Progenitor cell of endocrine pancreas (in vitro differentiated cells): ENCODE results near the gene KIF16B. TPM values are rescaled to one million over a fixed set of nuclear protein-coding genes. Genes with fewer than 3 reads are reported as not detected.

Experiments
- DNase-seq: peaks from one replicate; pipeline ENCODE4 v3.0.0; 2021; ENCODE audit warnings: low spot score; ENCODE audit not compliant: unreplicated experiment
- H3K27ac Mint-ChIP-seq: 2 replicates; pipeline ENCODE4 v1.8.0; 2021; ENCODE audit warnings: mild to moderate bottlenecking, moderate library complexity, mixed read lengths
- H3K27me3 Mint-ChIP-seq: 2 replicates; pipeline ENCODE4 v1.8.0; 2021; ENCODE audit warnings: mixed read lengths
- H3K36me3 Mint-ChIP-seq: 2 replicates; pipeline ENCODE4 v1.8.0; 2022; ENCODE audit warnings: mixed read lengths; ENCODE audit not compliant: insufficient read depth
- H3K4me1 Mint-ChIP-seq: 2 replicates; pipeline ENCODE4 v1.8.0; 2021; ENCODE audit warnings: low read depth, mixed read lengths
- H3K4me3 Mint-ChIP-seq: 2 replicates; pipeline ENCODE4 v1.8.0; 2021; ENCODE audit warnings: low read depth, mild to moderate bottlenecking, moderate library complexity, mixed read lengths
- H3K9me3 Mint-ChIP-seq: 2 replicates; pipeline ENCODE4 v1.8.0; 2021; ENCODE audit warnings: low read depth, mixed read lengths
- total RNA-seq: library from RNA; stranded (reverse); gene quantifications from 2 replicates; pipeline ENCODE4 v1.2.1, GENCODE V29; 2021
- TF ChIP-seq, protein P1 (sequence below): fragments of 200-600 bp; sonication (generic); IDR thresholded peaks from one replicate; pipeline ENCODE4 v1.5.0; 2021; ENCODE audit warnings: antibody characterized with exemption, mild to moderate bottlenecking; ENCODE audit not compliant: unreplicated experiment

The KIF16B gene
- total RNA-seq, 1 donor from 2014 or later, result 10.8 TPM

DNA sequence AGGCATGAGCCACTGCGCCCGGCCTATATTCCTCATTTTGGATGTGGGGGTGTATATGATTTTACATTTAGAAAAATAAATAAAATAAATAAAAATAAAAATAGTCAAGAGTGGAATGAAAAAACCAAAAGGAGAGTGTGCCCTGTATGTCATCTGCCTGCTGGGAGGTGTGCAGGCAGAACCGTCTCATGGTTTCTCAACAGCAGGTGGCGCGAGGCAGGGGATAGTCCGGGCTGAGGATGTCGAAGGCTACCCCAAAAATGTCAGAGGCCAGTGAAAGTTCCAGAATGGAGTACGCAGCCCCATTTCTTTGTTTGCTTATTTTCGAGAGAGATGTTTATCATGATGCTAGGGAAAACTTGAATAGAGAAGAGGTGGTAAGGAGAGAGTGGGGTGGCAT, 16.4 kb upstream of the KIF16B start:
- DNase-seq, result no peak
- TF ChIP-seq, protein P1, sequence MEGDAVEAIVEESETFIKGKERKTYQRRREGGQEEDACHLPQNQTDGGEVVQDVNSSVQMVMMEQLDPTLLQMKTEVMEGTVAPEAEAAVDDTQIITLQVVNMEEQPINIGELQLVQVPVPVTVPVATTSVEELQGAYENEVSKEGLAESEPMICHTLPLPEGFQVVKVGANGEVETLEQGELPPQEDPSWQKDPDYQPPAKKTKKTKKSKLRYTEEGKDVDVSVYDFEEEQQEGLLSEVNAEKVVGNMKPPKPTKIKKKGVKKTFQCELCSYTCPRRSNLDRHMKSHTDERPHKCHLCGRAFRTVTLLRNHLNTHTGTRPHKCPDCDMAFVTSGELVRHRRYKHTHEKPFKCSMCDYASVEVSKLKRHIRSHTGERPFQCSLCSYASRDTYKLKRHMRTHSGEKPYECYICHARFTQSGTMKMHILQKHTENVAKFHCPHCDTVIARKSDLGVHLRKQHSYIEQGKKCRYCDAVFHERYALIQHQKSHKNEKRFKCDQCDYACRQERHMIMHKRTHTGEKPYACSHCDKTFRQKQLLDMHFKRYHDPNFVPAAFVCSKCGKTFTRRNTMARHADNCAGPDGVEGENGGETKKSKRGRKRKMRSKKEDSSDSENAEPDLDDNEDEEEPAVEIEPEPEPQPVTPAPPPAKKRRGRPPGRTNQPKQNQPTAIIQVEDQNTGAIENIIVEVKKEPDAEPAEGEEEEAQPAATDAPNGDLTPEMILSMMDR, result no peak

DNA sequence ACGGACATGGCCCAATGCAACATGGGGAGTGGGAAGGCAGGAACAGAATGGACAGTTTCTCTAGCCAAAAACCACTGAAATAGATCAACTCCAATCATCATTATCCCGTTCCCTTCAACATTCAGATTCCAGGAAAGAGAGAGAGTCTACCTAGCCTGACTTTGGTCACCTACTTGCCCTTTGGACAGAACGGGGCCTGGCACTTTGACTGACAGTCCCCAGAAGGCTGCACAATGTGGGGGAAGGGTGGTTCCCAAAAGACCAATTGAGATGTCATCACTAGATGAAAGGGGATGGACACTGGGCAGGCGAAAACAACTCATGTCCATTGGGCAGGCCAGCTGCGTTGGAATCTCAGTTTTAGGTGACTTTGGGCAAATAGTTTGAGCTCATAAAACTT, 15.0 kb upstream of the KIF16B start:
- no peak for DNase-seq
- Mint-ChIP-seq H3K9me3 (no peaks in the 10 kb centered on the region), H3K27me3 (peaks cover 3% of the 10 kb centered on the region), H3K4me1 (peaks cover 4% of the 10 kb centered on the region), H3K4me3 (no peak overlapping the region), H3K27ac (peak overlapping the region; percentile 4), H3K36me3 (no peaks in the 10 kb centered on the region)
- TF ChIP-seq, protein P1, result no peak

More for the DNA sequence above, 16.4 kb upstream of the KIF16B start:
- peaks cover 4% of the 10 kb centered on the region for H3K4me1 Mint-ChIP-seq
- H3K27me3 Mint-ChIP-seq, result peaks cover 8% of the 10 kb centered on the region
- H3K27ac Mint-ChIP-seq, result no peak overlapping the region
- H3K36me3 Mint-ChIP-seq, result no peaks in the 10 kb centered on the region
- H3K4me3 Mint-ChIP-seq, result no peak overlapping the region
- H3K9me3 Mint-ChIP-seq, result no peaks in the 10 kb centered on the region

DNA sequence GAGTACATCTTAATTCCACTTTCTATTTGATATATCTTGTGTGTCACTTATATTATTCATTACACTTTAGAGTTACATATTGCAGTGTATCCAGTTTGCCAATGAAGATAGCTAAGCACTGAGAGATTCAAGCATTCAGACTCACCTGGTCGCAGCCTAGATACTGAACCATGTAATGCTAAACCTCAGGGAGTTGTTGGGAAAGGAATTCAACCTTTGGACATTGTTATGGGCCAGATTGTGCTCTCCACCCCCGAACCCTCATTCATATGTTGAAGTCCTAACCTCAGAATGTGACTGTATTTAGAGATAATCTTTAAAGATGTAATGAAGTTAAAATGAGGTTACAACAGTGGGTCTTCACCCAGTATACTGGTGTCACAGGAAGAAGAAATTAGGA, 13.8 kb upstream of the KIF16B start:
- TF ChIP-seq, protein P1, result no peak
- DNase-seq, result no peak
- Mint-ChIP-seq H3K4me3 (no peak overlapping the region), H3K9me3 (no peaks in the 10 kb centered on the region), H3K27ac (no peak overlapping the region), H3K27me3 (peaks cover 3% of the 10 kb centered on the region), H3K4me1 (peaks cover 4% of the 10 kb centered on the region), H3K36me3 (no peaks in the 10 kb centered on the region)

DNA sequence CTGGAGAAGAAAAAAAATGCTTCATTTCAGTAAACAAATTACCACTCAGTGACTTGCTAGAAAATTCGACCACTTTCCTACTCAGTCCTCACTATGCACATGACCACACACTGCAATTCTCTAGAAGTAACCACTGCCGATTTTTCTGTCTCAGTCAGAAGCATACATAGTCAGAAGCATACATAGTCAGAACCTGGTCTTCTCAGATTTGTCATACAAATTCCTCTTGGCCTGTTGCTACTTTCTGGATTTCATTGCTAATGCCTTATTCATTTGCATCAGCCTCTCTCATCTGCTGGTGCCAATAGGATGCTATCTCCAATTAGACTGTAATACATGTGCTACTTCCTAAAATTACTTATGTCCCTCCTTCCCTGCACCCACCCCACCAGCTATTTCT, 10.2 kb upstream of the KIF16B start:
- Mint-ChIP-seq H3K4me1 (peaks cover 13% of the 10 kb centered on the region), H3K27me3 (no peaks in the 10 kb centered on the region), H3K27ac (no peak overlapping the region), H3K9me3 (no peaks in the 10 kb centered on the region), H3K36me3 (no peaks in the 10 kb centered on the region), H3K4me3 (no peak overlapping the region)
- TF ChIP-seq, protein P1, result no peak
- no peak for DNase-seq

DNA sequence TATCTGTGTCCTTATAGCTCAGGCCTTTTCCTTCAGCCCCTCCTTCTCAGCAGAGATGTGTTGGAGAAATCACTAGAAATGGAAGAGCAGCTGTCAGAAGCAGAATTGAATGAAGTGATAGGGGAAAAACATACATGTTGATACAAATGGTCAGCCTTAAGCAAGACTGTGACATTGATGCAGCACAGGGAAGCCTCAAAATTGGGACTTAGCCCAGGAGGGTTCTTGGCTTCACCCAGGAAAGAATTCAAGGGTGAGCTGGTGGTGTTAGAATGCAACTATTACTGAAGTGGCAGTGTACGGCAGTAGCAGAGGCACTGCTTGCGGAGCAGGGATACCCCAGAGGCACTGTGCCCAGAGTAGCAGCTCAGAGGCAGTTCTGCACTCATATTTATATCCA, 8.0 kb upstream of the KIF16B start:
- Mint-ChIP-seq H3K4me3 (no peak overlapping the region), H3K27me3 (no peaks in the 10 kb centered on the region), H3K27ac (no peak overlapping the region), H3K9me3 (no peaks in the 10 kb centered on the region), H3K36me3 (no peaks in the 10 kb centered on the region), H3K4me1 (peaks cover 9% of the 10 kb centered on the region)
- no peak for DNase-seq
- TF ChIP-seq, protein P1, result no peak
